Tibial nerve (tissue), 4 donors: Measurements from ENCODE around the gene FPR3.

Source experiments
- EP300 ChIP-seq, 2 donors: sonication (generic); formaldehyde crosslinking; IDR thresholded peaks; one replicate each; pipeline ENCODE4 v1.6.1; 2017; ENCODE audit warnings: antibody characterized with exemption in 2 of 2, mild to moderate bottlenecking in 1 of 2
- POLR2A ChIP-seq, 2 donors: fragments of 450-650 bp; IDR thresholded peaks; one replicate each; pipeline ENCODE4 v1.6.1; 2017; ENCODE audit warnings: antibody characterized with exemption in 2 of 2, mild to moderate bottlenecking in 2 of 2, moderate library complexity in 2 of 2
- TF ChIP-seq, protein P1 (sequence below), 5 experiments: fragments of 200-600 bp in 3 of 5; fragments of 450-650 bp in 2 of 5; sonication (generic) in 3 of 5; IDR thresholded peaks; one replicate each; pipeline ENCODE4 v1.5.1; 2016 to 2019; ENCODE audit warnings: antibody characterized with exemption in 5 of 5, mild to moderate bottlenecking in 3 of 5, moderate library complexity in 2 of 5

DNA sequence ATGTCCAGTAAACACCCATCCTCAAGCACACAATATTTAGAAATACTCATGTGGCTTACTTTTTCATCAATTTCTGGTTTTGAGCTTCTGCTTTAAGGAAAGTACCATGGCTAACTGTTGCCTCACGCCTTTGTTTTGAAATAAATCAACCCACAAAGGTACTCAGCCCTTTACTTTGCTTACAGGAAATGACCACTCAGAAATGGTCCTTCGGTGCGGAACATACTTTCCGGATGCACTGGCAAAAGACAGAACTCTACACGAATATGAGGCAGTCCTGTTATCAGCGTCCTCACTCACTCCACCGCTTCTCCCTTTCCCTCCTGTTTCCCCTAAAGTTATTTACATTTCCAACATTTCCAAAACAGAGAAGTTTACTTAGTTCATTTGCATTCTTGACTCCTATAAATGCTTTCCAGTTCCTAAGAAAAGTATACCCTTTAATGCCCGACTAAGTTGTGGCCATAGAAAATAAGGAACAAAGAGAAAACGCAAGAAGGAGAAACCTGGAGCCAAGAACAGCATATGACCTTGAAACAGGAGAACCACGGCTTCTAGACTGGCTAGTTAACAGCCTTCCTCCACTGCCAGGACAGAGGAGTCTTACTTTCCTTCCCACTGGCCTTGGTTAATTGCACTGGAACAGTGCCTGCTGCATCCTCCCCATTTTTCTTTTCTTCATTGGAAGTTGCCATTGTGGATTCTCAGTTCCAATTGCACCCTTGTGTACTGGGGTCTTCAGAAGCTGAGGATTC, 23.4 kb upstream of the FPR3 start:
- TF ChIP-seq, protein P1, sequence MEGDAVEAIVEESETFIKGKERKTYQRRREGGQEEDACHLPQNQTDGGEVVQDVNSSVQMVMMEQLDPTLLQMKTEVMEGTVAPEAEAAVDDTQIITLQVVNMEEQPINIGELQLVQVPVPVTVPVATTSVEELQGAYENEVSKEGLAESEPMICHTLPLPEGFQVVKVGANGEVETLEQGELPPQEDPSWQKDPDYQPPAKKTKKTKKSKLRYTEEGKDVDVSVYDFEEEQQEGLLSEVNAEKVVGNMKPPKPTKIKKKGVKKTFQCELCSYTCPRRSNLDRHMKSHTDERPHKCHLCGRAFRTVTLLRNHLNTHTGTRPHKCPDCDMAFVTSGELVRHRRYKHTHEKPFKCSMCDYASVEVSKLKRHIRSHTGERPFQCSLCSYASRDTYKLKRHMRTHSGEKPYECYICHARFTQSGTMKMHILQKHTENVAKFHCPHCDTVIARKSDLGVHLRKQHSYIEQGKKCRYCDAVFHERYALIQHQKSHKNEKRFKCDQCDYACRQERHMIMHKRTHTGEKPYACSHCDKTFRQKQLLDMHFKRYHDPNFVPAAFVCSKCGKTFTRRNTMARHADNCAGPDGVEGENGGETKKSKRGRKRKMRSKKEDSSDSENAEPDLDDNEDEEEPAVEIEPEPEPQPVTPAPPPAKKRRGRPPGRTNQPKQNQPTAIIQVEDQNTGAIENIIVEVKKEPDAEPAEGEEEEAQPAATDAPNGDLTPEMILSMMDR (IDR thresholded peaks at IDR 0.05) = no peak
- TF ChIP-seq POLR2A (IDR thresholded peaks at IDR 0.05) (no peak), EP300 (IDR thresholded peaks at IDR 0.05) (peak in 1 of 2 donors; percentile 57)
